HL-60 (cell line): Measurements from ENCODE around the gene TNNT2.

Source experiments
- POLR2AphosphoS5 ChIP-seq: IDR thresholded peaks from 2 replicates; pipeline ENCODE4 v1.6.1; 2012; ENCODE audit warnings: low read depth
- SPI1 ChIP-seq: IDR thresholded peaks from 2 replicates; pipeline ENCODE4 v1.6.1; 2012; ENCODE audit warnings: low read depth, mild to moderate bottlenecking, borderline replicate concordance
- TF ChIP-seq, protein P1 (sequence below): IDR thresholded peaks from one replicate; pipeline ENCODE4 v1.5.1; 2011; ENCODE audit warnings: low read length, control low read depth, inconsistent platforms; ENCODE audit not compliant: insufficient read depth
- TF ChIP-seq, protein P2 (sequence below): IDR thresholded peaks from 2 replicates; pipeline ENCODE4 v1.6.1; 2012; ENCODE audit warnings: low read depth; ENCODE audit not compliant: insufficient replicate concordance

DNA sequence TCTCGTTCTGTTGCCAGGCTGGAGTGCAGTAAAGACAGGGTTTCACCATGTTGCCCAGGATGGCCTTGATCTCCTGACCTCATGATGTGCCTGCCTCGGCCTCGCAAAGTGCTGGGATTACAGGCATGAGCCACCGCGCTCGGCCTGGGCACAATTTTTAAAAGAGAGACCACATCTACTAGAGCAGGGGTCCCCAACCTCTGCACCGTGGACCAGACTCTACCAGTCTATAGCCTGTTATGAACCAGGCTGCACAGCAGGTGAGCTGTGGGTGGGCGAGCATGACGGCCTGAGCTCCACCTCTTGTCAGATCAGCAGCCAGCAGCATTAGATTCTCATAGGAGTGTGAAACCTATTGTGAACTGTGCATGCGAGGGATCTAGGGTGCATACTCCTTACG is 20.8 kb downstream of the TNNT2 start:
- no peak for TF ChIP-seq POLR2AphosphoS5
- TF ChIP-seq, protein P1, sequence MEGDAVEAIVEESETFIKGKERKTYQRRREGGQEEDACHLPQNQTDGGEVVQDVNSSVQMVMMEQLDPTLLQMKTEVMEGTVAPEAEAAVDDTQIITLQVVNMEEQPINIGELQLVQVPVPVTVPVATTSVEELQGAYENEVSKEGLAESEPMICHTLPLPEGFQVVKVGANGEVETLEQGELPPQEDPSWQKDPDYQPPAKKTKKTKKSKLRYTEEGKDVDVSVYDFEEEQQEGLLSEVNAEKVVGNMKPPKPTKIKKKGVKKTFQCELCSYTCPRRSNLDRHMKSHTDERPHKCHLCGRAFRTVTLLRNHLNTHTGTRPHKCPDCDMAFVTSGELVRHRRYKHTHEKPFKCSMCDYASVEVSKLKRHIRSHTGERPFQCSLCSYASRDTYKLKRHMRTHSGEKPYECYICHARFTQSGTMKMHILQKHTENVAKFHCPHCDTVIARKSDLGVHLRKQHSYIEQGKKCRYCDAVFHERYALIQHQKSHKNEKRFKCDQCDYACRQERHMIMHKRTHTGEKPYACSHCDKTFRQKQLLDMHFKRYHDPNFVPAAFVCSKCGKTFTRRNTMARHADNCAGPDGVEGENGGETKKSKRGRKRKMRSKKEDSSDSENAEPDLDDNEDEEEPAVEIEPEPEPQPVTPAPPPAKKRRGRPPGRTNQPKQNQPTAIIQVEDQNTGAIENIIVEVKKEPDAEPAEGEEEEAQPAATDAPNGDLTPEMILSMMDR, result no peak
- TF ChIP-seq, protein P2, sequence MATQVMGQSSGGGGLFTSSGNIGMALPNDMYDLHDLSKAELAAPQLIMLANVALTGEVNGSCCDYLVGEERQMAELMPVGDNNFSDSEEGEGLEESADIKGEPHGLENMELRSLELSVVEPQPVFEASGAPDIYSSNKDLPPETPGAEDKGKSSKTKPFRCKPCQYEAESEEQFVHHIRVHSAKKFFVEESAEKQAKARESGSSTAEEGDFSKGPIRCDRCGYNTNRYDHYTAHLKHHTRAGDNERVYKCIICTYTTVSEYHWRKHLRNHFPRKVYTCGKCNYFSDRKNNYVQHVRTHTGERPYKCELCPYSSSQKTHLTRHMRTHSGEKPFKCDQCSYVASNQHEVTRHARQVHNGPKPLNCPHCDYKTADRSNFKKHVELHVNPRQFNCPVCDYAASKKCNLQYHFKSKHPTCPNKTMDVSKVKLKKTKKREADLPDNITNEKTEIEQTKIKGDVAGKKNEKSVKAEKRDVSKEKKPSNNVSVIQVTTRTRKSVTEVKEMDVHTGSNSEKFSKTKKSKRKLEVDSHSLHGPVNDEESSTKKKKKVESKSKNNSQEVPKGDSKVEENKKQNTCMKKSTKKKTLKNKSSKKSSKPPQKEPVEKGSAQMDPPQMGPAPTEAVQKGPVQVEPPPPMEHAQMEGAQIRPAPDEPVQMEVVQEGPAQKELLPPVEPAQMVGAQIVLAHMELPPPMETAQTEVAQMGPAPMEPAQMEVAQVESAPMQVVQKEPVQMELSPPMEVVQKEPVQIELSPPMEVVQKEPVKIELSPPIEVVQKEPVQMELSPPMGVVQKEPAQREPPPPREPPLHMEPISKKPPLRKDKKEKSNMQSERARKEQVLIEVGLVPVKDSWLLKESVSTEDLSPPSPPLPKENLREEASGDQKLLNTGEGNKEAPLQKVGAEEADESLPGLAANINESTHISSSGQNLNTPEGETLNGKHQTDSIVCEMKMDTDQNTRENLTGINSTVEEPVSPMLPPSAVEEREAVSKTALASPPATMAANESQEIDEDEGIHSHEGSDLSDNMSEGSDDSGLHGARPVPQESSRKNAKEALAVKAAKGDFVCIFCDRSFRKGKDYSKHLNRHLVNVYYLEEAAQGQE, result no peak
- TF ChIP-seq SPI1, result no peak
